Measurements from ENCODE around the gene PRPF31.
A peak's percentile ranks its signal among the peaks of the same experiment; 100 is the strongest.

The PRPF31 gene

GRCh38 chr19:54104998-54105715 is 10.4 kb upstream of the PRPF31 start:
- WGBS, 2 donors (ENCODE audit: extremely low coverage in 2 of 2, insufficient read length in 2 of 2, insufficient replicate concordance in 1 of 2) = no CpG with 5 or more reads among the region's 11 CpGs
- peaks cover 36 to 46% of the 10 kb centered on the region in 2 donors for H3K36me3 ChIP-seq (replicated peaks in 1 of 2; ENCODE audit: control insufficient read depth in 2 of 2, insufficient read depth in 2 of 2, low read length in 2 of 2)
- no peak overlapping the region for H2BK5ac ChIP-seq (ENCODE audit: low read length)
- H3K79me1 ChIP-seq (ENCODE audit: low read depth, low read length) = peaks cover 4% of the 10 kb centered on the region
- H3K18ac ChIP-seq (ENCODE audit: low read length) = no peak overlapping the region
- peak overlapping the region in 1 of 2 donors; percentile 14 for H3K4me3 ChIP-seq (ENCODE audit: low read length in 2 of 2)
- H3K14ac ChIP-seq (ENCODE audit: low read length) = no peak overlapping the region
- DNase-seq (ENCODE audit: low spot score) = no peak
- H3K27me3 ChIP-seq (ENCODE audit: control insufficient read depth in 3 of 3, insufficient read depth in 3 of 3, low read depth in 1 of 3, low read length in 3 of 3) = no peaks in the 10 kb centered on the region
- no peak overlapping the region for H2AK5ac ChIP-seq (ENCODE audit: low read depth, low read length)
- no peak overlapping the region for H2AFZ ChIP-seq (ENCODE audit: low read length)
- no peak overlapping the region for H2BK120ac ChIP-seq (ENCODE audit: low read depth, low read length)
- H3K4me1 ChIP-seq (ENCODE audit: control insufficient read depth in 2 of 2, insufficient read depth in 1 of 2, low read depth in 1 of 2, low read length in 2 of 2) = peaks cover 0 to 2% of the 10 kb centered on the region in 2 donors
- no peak overlapping the region for H3K4me2 ChIP-seq (ENCODE audit: insufficient read depth, low read length, poor library complexity, severe bottlenecking)
- H2BK12ac ChIP-seq (ENCODE audit: low read length) = no peak overlapping the region
- no peak overlapping the region for H3K4ac ChIP-seq (ENCODE audit: low read length)
- H3K9me3 ChIP-seq (replicated peaks in 1 of 2; ENCODE audit: control insufficient read depth in 2 of 2, insufficient read depth in 1 of 2, low read depth in 1 of 2, low read length in 2 of 2) = no peaks in the 10 kb centered on the region
- no peak overlapping the region for H3K27ac ChIP-seq (replicated peaks; ENCODE audit: low read length)
- no peak overlapping the region for H4K8ac ChIP-seq (ENCODE audit: low read depth, low read length)
- H4K91ac ChIP-seq (ENCODE audit: low read depth, low read length, poor library complexity) = no peak overlapping the region
- no peak overlapping the region for H2BK15ac ChIP-seq (ENCODE audit: low read length)
- no peak overlapping the region for H3K23ac ChIP-seq (ENCODE audit: low read depth, low read length, poor library complexity)
- no peak overlapping the region for H3K9ac ChIP-seq (ENCODE audit: low read depth, low read length, poor library complexity)

- H3K4me1 ChIP-seq (ENCODE audit: control insufficient read depth in 2 of 2, insufficient read depth in 1 of 2, low read depth in 1 of 2, low read length in 2 of 2) = peaks cover 0 to 2% of the 10 kb centered on the region in 2 donors
- H3K23ac ChIP-seq (ENCODE audit: low read depth, low read length, poor library complexity) = no peak overlapping the region
- no peak overlapping the region for H3K18ac ChIP-seq (ENCODE audit: low read length)
- H4K8ac ChIP-seq (ENCODE audit: low read depth, low read length) = no peak overlapping the region
- H3K9me3 ChIP-seq (replicated peaks in 1 of 2; ENCODE audit: control insufficient read depth in 2 of 2, insufficient read depth in 1 of 2, low read depth in 1 of 2, low read length in 2 of 2) = no peaks in the 10 kb centered on the region
- H2BK15ac ChIP-seq (ENCODE audit: low read length) = no peak overlapping the region
- H3K27ac ChIP-seq (replicated peaks; ENCODE audit: low read length) = no peak overlapping the region
- H3K9ac ChIP-seq (ENCODE audit: low read depth, low read length, poor library complexity) = no peak overlapping the region
- WGBS, 2 donors (ENCODE audit: extremely low coverage in 2 of 2, insufficient read length in 2 of 2, insufficient replicate concordance in 1 of 2) = no CpG with 5 or more reads among the region's 10 CpGs
- no peak overlapping the region for H3K4me2 ChIP-seq (ENCODE audit: insufficient read depth, low read length, poor library complexity, severe bottlenecking)
- no peak overlapping the region for H2BK12ac ChIP-seq (ENCODE audit: low read length)
- H3K79me1 ChIP-seq (ENCODE audit: low read depth, low read length) = peaks cover 4% of the 10 kb centered on the region
- DNase-seq (ENCODE audit: low spot score) = no peak
- peak overlapping the region in 1 of 2 donors; percentile 14 for H3K4me3 ChIP-seq (ENCODE audit: low read length in 2 of 2)
- H3K14ac ChIP-seq (ENCODE audit: low read length) = no peak overlapping the region
- no peak overlapping the region for H3K4ac ChIP-seq (ENCODE audit: low read length)
- no peak overlapping the region for H2AFZ ChIP-seq (ENCODE audit: low read length)
- no peak overlapping the region for H2BK120ac ChIP-seq (ENCODE audit: low read depth, low read length)
- H3K27me3 ChIP-seq (ENCODE audit: control insufficient read depth in 3 of 3, insufficient read depth in 3 of 3, low read depth in 1 of 3, low read length in 3 of 3) = no peaks in the 10 kb centered on the region
- no peak overlapping the region for H2AK5ac ChIP-seq (ENCODE audit: low read depth, low read length)
- no peak overlapping the region for H4K91ac ChIP-seq (ENCODE audit: low read depth, low read length, poor library complexity)
- peaks cover 40 to 53% of the 10 kb centered on the region in 2 donors for H3K36me3 ChIP-seq (replicated peaks in 1 of 2; ENCODE audit: control insufficient read depth in 2 of 2, insufficient read depth in 2 of 2, low read length in 2 of 2)
- H2BK5ac ChIP-seq (ENCODE audit: low read length) = no peak overlapping the region
These were observed 9.8 kb upstream of the PRPF31 start for GRCh38 chr19:54105796-54106195.

DNA sequence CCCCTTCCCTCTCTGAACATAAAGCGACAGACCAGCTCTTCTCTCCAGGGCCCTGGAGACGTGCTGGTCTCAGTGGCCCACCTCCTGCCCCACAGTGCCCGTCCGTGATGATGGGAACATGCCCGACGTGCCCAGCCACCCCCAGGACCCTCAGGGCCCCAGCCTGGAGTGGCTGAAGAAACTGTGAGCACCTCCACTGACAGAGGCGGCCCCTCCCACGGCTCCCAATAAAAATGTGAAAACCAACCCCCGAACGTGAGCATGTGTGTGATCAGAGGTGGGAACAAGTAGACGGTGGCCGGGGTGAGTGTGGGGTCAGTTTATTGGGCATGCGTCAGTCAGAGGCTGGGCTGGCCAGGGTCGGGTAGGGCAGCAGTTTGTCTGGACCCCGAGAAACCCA is 8.8 kb upstream of the PRPF31 start:
- Histone ChIP-seq H3K27ac (replicated peaks; ENCODE audit: low read length) (no peak overlapping the region), H3K14ac (ENCODE audit: low read length) (no peak overlapping the region), H4K91ac (ENCODE audit: low read depth, low read length, poor library complexity) (no peak overlapping the region), H3K4me1 (ENCODE audit: control insufficient read depth in 2 of 2, insufficient read depth in 1 of 2, low read depth in 1 of 2, low read length in 2 of 2) (peaks cover 0 to 2% of the 10 kb centered on the region in 2 donors), H3K23ac (ENCODE audit: low read depth, low read length, poor library complexity) (no peak overlapping the region), H3K79me1 (ENCODE audit: low read depth, low read length) (peaks cover 4% of the 10 kb centered on the region), H3K4ac (ENCODE audit: low read length) (no peak overlapping the region), H3K9me3 (replicated peaks in 1 of 2; ENCODE audit: control insufficient read depth in 2 of 2, insufficient read depth in 1 of 2, low read depth in 1 of 2, low read length in 2 of 2) (no peaks in the 10 kb centered on the region), H2BK5ac (ENCODE audit: low read length) (no peak overlapping the region), H2BK120ac (ENCODE audit: low read depth, low read length) (no peak overlapping the region), H2BK15ac (ENCODE audit: low read length) (no peak overlapping the region), H3K18ac (ENCODE audit: low read length) (no peak overlapping the region), H2AK5ac (ENCODE audit: low read depth, low read length) (no peak overlapping the region), H3K4me3 (ENCODE audit: low read length in 2 of 2) (no peak overlapping the region), H3K4me2 (ENCODE audit: insufficient read depth, low read length, poor library complexity, severe bottlenecking) (no peak overlapping the region), H2AFZ (ENCODE audit: low read length) (no peak overlapping the region), H2BK12ac (ENCODE audit: low read length) (no peak overlapping the region), H3K36me3 (replicated peaks in 1 of 2; ENCODE audit: control insufficient read depth in 2 of 2, insufficient read depth in 2 of 2, low read length in 2 of 2) (peaks cover 43 to 58% of the 10 kb centered on the region in 2 donors), H3K27me3 (ENCODE audit: control insufficient read depth in 3 of 3, insufficient read depth in 3 of 3, low read depth in 1 of 3, low read length in 3 of 3) (no peaks in the 10 kb centered on the region), H3K9ac (ENCODE audit: low read depth, low read length, poor library complexity) (no peak overlapping the region), H4K8ac (ENCODE audit: low read depth, low read length) (no peak overlapping the region)
- DNase-seq (ENCODE audit: low spot score) = no peak
- no CpG with 5 or more reads among the region's 15 CpGs for WGBS, 2 donors (ENCODE audit: extremely low coverage in 2 of 2, insufficient read length in 2 of 2, insufficient replicate concordance in 1 of 2)

DNA sequence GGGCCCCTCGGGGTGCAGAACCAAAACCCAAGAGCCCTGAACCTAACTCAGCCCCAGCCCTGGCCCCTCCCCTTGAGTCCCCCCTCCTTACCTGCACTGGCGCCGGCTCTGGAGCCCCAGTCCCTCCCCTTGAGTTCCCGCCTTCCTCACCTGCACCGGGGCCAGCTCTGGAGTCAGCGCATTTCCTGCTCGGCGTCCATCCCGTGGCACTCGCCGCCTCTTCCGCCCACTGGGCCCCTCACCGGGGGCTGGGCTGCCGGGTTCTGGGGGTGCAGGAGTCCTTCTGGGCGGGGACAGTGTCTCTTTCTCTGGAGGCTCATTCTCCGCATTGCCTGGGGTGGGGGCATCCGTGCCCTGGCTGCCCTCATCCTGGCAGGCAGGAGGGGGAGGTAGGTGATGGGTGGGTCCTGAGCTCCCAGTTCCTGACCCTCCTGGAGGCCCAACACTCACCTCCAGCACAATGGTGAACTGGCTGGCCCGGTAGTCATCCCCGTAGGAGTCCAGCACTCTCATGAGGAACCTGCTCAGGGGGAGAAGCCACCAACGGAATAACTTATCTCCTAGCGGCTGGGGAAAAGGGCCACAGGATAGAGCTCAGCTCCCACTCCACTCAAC is 7.6 kb upstream of the PRPF31 start:
- Histone ChIP-seq H3K23ac (ENCODE audit: low read depth, low read length, poor library complexity) (no peak overlapping the region), H2AFZ (ENCODE audit: low read length) (no peak overlapping the region), H3K79me1 (ENCODE audit: low read depth, low read length) (peaks cover 2% of the 10 kb centered on the region), H2BK12ac (ENCODE audit: low read length) (no peak overlapping the region), H3K27me3 (ENCODE audit: control insufficient read depth in 3 of 3, insufficient read depth in 3 of 3, low read depth in 1 of 3, low read length in 3 of 3) (no peaks in the 10 kb centered on the region), H2BK5ac (ENCODE audit: low read length) (peak overlapping the region; percentile 78), H3K4ac (ENCODE audit: low read length) (no peak overlapping the region), H3K4me1 (ENCODE audit: control insufficient read depth in 2 of 2, insufficient read depth in 1 of 2, low read depth in 1 of 2, low read length in 2 of 2) (peaks cover 0 to under 1% of the 10 kb centered on the region in 2 donors), H4K91ac (ENCODE audit: low read depth, low read length, poor library complexity) (no peak overlapping the region), H3K4me3 (ENCODE audit: low read length in 2 of 2) (no peak overlapping the region), H3K14ac (ENCODE audit: low read length) (no peak overlapping the region), H2BK120ac (ENCODE audit: low read depth, low read length) (no peak overlapping the region), H4K8ac (ENCODE audit: low read depth, low read length) (peak overlapping the region; percentile 48), H2AK5ac (ENCODE audit: low read depth, low read length) (no peak overlapping the region), H3K18ac (ENCODE audit: low read length) (no peak overlapping the region), H3K9ac (ENCODE audit: low read depth, low read length, poor library complexity) (no peak overlapping the region), H3K36me3 (replicated peaks in 1 of 2; ENCODE audit: control insufficient read depth in 2 of 2, insufficient read depth in 2 of 2, low read length in 2 of 2) (peaks cover 45 to 67% of the 10 kb centered on the region in 2 donors), H2BK15ac (ENCODE audit: low read length) (no peak overlapping the region), H3K4me2 (ENCODE audit: insufficient read depth, low read length, poor library complexity, severe bottlenecking) (no peak overlapping the region), H3K27ac (replicated peaks; ENCODE audit: low read length) (no peak overlapping the region), H3K9me3 (replicated peaks in 1 of 2; ENCODE audit: control insufficient read depth in 2 of 2, insufficient read depth in 1 of 2, low read depth in 1 of 2, low read length in 2 of 2) (no peaks in the 10 kb centered on the region)
- no CpG with 5 or more reads among the region's 21 CpGs for WGBS, 2 donors (ENCODE audit: extremely low coverage in 2 of 2, insufficient read length in 2 of 2, insufficient replicate concordance in 1 of 2)
- no peak for DNase-seq (ENCODE audit: low spot score)

Data from neuronal stem cell (in vitro differentiated cells).